Lower leg skin (tissue), 3 donors: ENCODE data around the gene DISC1.

Experiments
- POLR2A ChIP-seq, 2 donors: fragments of 450-650 bp; IDR thresholded peaks; one replicate each; pipeline ENCODE4 v1.6.1; 2016 to 2017; ENCODE audit warnings: antibody characterized with exemption in 2 of 2, mild to moderate bottlenecking in 1 of 2, moderate library complexity in 1 of 2
- TF ChIP-seq, protein P1 (sequence below), 3 donors: fragments of 450-650 bp; IDR thresholded peaks; one replicate each; pipeline ENCODE4 v1.5.1; 2016; ENCODE audit warnings: antibody characterized with exemption in 3 of 3, mild to moderate bottlenecking in 3 of 3, moderate library complexity in 2 of 3

DNA sequence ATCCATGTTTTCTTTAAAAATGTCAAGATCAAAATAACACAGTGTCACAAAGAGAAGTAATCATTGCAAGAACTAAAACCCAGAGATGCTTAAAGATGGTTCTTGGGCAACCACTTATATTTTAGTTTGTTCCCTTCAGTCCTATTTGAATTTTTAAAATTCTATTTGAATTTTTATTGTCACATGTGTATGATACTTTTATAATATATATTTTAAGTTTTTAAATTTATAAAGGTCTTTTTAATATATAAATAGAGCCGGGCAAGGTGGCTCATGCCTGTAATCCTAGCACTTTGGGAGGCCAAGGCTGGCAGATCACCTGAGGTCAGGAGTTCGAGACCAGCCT is 22.3 kb upstream of the DISC1 start:
- no peak for TF ChIP-seq POLR2A (IDR thresholded peaks at IDR 0.05)
- TF ChIP-seq, protein P1, sequence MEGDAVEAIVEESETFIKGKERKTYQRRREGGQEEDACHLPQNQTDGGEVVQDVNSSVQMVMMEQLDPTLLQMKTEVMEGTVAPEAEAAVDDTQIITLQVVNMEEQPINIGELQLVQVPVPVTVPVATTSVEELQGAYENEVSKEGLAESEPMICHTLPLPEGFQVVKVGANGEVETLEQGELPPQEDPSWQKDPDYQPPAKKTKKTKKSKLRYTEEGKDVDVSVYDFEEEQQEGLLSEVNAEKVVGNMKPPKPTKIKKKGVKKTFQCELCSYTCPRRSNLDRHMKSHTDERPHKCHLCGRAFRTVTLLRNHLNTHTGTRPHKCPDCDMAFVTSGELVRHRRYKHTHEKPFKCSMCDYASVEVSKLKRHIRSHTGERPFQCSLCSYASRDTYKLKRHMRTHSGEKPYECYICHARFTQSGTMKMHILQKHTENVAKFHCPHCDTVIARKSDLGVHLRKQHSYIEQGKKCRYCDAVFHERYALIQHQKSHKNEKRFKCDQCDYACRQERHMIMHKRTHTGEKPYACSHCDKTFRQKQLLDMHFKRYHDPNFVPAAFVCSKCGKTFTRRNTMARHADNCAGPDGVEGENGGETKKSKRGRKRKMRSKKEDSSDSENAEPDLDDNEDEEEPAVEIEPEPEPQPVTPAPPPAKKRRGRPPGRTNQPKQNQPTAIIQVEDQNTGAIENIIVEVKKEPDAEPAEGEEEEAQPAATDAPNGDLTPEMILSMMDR (IDR thresholded peaks at IDR 0.05) = no peak
